ENCODE data around the gene IFT122. TPM values are rescaled to one million over a fixed set of nuclear protein-coding genes. Genes with fewer than 3 reads are reported as not detected.
A peak's percentile ranks its signal among the peaks of the same experiment; 100 is the strongest.

Gene IFT122
- total and polyA plus RNA-seq, 12 donors: 9.7 to 29.1 (median 16.8) TPM

DNA sequence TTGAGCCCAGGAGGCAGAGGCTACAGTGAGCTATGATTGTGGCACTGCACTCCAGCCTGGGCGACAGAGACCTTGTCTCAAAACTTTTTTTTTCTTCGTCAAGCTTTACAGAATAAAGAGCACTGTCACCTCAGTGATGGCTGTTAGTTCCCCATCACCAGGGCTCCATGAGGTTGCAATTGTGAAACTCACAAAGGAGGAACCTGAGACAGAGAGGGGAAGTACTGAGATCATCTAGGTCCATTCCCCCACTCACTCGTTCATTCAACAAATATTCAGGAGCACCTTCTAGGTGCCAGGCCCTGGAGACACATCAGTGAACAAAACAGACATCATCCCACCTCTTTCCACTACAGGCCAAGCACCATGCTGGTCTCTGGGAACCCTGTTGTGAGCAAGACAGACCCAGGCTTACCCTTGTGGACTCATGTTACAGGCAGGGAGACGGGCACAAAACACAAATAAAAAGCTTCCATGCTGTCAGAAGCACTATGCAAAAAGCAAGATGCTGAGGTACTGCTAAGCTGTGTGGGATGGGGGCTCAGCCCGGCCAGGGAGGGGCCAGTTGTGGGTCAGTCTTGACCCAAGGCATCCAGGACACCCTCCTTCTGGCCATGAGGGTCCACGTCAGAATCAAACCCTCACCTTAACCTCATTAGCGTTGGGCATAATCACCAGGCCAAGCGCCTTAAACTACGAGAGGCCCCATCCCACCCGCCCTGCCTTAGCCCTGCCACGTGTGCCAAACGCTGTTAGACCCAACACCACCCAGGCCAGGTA lies 86.3 kb downstream of the IFT122 start:
- DNase-seq (no peak), ATAC-seq (peak in 1 of 8 donors; percentile 46)
- H3K4me1 ChIP-seq: peaks cover 5 to 26% (median 9%) of the 10 kb centered on the region in 9 donors
- H3K36me3 ChIP-seq: no peaks in the 10 kb centered on the region
- H3K27ac ChIP-seq: peak overlapping the region in 1 of 10 donors; percentile 67
- 88 to 92% methylated on average over 12 of the region's 12 CpGs for WGBS, 2 donors
- intact Hi-C loops (cut with DNase I): no loop called here
- no peak overlapping the region for H3K4me3 ChIP-seq
- TF ChIP-seq, protein P1, sequence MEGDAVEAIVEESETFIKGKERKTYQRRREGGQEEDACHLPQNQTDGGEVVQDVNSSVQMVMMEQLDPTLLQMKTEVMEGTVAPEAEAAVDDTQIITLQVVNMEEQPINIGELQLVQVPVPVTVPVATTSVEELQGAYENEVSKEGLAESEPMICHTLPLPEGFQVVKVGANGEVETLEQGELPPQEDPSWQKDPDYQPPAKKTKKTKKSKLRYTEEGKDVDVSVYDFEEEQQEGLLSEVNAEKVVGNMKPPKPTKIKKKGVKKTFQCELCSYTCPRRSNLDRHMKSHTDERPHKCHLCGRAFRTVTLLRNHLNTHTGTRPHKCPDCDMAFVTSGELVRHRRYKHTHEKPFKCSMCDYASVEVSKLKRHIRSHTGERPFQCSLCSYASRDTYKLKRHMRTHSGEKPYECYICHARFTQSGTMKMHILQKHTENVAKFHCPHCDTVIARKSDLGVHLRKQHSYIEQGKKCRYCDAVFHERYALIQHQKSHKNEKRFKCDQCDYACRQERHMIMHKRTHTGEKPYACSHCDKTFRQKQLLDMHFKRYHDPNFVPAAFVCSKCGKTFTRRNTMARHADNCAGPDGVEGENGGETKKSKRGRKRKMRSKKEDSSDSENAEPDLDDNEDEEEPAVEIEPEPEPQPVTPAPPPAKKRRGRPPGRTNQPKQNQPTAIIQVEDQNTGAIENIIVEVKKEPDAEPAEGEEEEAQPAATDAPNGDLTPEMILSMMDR (IDR thresholded peaks at IDR 0.05): no peak
- no peaks in the 10 kb centered on the region for H3K9me3 ChIP-seq
- H3K27me3 ChIP-seq: no peaks in the 10 kb centered on the region

DNA sequence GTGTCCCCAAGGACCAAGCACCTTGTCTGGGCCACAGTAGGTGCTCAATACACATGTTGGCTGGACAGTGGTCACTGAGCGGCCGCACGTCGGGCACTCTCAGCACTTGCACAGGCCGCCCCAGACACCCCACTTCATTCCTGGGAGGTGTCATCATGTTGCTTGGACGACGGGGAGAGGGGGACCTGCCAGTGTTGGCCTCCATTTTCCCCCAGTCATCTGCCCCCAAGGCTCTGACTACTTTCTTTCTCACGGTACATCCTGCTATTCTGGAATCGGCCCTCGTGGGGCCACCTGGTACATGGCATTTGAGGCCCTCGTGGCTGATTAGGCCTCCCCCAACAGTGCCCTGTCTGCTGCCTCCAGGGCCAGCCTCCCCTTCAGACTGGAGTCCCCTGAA lies 87.2 kb downstream of the IFT122 start:
- ATAC-seq (no peak), DNase-seq (no peak)
- Histone ChIP-seq H3K27ac (no peak overlapping the region), H3K9me3 (no peaks in the 10 kb centered on the region), H3K4me1 (peaks cover 5 to 26% (median 9%) of the 10 kb centered on the region in 9 donors), H3K27me3 (no peaks in the 10 kb centered on the region), H3K4me3 (no peak overlapping the region), H3K36me3 (no peaks in the 10 kb centered on the region)
- TF ChIP-seq, protein P1 (IDR thresholded peaks at IDR 0.05): no peak
- intact Hi-C loops (cut with DNase I): no loop called here
- 94 to 97% methylated on average over 11 of the region's 11 CpGs for WGBS, 2 donors

DNA sequence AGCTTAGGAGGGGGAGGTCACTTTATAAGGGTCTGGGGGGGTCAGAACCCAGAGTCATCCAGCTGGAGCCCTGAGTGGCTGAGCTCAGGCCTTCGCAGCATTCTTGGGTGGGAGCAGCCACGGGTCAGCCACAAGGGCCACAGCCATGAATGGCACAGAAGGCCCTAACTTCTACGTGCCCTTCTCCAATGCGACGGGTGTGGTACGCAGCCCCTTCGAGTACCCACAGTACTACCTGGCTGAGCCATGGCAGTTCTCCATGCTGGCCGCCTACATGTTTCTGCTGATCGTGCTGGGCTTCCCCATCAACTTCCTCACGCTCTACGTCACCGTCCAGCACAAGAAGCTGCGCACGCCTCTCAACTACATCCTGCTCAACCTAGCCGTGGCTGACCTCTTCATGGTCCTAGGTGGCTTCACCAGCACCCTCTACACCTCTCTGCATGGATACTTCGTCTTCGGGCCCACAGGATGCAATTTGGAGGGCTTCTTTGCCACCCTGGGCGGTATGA lies 88.6 kb downstream of the IFT122 start, which contains the start of gene RHO:
Gene RHO, plus strand, starts transcription at position 51 of the 512 bp plus-strand sequence. Its CDS starts 95 bp downstream, at position 146.
- TF ChIP-seq, protein P1 (IDR thresholded peaks at IDR 0.05): no peak
- WGBS, 2 donors: 92 to 97% methylated on average over 18 of the region's 18 CpGs
- DNase-seq (no peak), ATAC-seq (no peak)
- Histone ChIP-seq H3K27ac (peak within 1 kb of the TSS in 1 of 10 donors; percentile 21), H3K4me3 (no peak within 1 kb of the TSS), H3K36me3 (no peaks in the 10 kb centered on the region), H3K4me1 (peaks cover 5 to 26% (median 9%) of the 10 kb centered on the region in 9 donors), H3K9me3 (no peaks in the 10 kb centered on the region), H3K27me3 (no peaks in the 10 kb centered on the region)
- intact Hi-C loops (cut with DNase I): no loop called here

DNA sequence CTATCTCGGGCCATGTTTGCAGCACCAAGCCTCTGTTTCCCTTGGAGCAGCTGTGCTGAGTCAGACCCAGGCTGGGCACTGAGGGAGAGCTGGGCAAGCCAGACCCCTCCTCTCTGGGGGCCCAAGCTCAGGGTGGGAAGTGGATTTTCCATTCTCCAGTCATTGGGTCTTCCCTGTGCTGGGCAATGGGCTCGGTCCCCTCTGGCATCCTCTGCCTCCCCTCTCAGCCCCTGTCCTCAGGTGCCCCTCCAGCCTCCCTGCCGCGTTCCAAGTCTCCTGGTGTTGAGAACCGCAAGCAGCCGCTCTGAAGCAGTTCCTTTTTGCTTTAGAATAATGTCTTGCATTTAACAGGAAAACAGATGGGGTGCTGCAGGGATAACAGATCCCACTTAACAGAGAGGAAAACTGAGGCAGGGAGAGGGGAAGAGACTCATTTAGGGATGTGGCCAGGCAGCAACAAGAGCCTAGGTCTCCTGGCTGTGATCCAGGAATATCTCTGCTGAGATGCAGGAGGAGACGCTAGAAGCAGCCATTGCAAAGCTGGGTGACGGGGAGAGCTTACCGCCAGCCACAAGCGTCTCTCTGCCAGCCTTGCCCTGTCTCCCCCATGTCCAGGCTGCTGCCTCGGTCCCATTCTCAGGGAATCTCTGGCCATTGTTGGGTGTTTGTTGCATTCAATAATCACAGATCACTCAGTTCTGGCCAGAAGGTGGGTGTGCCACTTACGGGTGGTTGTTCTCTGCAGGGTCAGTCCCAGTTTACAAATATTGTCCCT lies 89.6 kb downstream of the IFT122 start:
- Histone ChIP-seq H3K36me3 (no peaks in the 10 kb centered on the region), H3K27ac (peak overlapping the region in 2 of 10 donors; percentile 21 to 64), H3K4me3 (no peak overlapping the region), H3K27me3 (no peaks in the 10 kb centered on the region), H3K9me3 (no peaks in the 10 kb centered on the region), H3K4me1 (peaks cover 5 to 26% (median 9%) of the 10 kb centered on the region in 9 donors)
- intact Hi-C loops (cut with DNase I): loop anchor here in 1 of 10 donors (1.0 kb wide), 1 partner anchor 27 kb away; no protein-coding TSS in a partner anchor
- DNase-seq (no peak), ATAC-seq (peak in 1 of 8 donors; percentile 13)
- TF ChIP-seq, protein P1 (IDR thresholded peaks at IDR 0.05): no peak
- 74 to 78% methylated on average over 12 of the region's 12 CpGs for WGBS, 2 donors

Data from heart right ventricle (tissue), 16 donors.